H9 (cell line): ENCODE data around the gene PNPLA7. TPM values are rescaled to one million over a fixed set of nuclear protein-coding genes. Genes with fewer than 3 reads are reported as not detected.
A peak's percentile ranks its signal among the peaks of the same experiment; 100 is the strongest.

Experiments used
- DNase-seq: peaks from one replicate; pipeline ENCODE4 v3.0.0-alpha.2; 2017
- H2AFZ ChIP-seq: one replicate; pipeline ENCODE4 v1.6.1; 2013; ENCODE audit warnings: mild to moderate bottlenecking, low read length, control low read depth, moderate library complexity
- H2AK5ac ChIP-seq: 2 replicates; pipeline ENCODE4 v1.6.1; 2013; ENCODE audit warnings: low read length, control low read depth, mixed read lengths; ENCODE audit not compliant: insufficient read length
- H2BK120ac ChIP-seq: one replicate; pipeline ENCODE4 v1.6.1; 2013; ENCODE audit warnings: low read depth, mild to moderate bottlenecking, low read length, control low read depth, inconsistent platforms; ENCODE audit not compliant: poor library complexity, severe bottlenecking
- H2BK12ac ChIP-seq: 2 replicates; pipeline ENCODE4 v1.6.1; 2013; ENCODE audit warnings: low read length, control low read depth, mixed read lengths, low read depth; ENCODE audit not compliant: insufficient read length
- H2BK15ac ChIP-seq: 2 replicates; pipeline ENCODE4 v1.6.1; 2013; ENCODE audit warnings: low read depth, low read length, control low read depth
- H2BK20ac ChIP-seq: one replicate; pipeline ENCODE4 v1.6.1; 2013; ENCODE audit warnings: low read depth, mild to moderate bottlenecking, low read length, control low read depth, inconsistent platforms; ENCODE audit not compliant: poor library complexity, severe bottlenecking
- H2BK5ac ChIP-seq: 2 replicates; pipeline ENCODE4 v1.6.1; 2013; ENCODE audit warnings: low read length, control low read depth, mixed read lengths; ENCODE audit not compliant: insufficient read length
- H3K14ac ChIP-seq: 2 replicates; pipeline ENCODE4 v1.6.1; 2013; ENCODE audit warnings: low read length, control low read depth; ENCODE audit not compliant: insufficient read depth
- H3K18ac ChIP-seq: 2 replicates; pipeline ENCODE4 v1.6.1; 2013; ENCODE audit warnings: low read depth, mild to moderate bottlenecking, mixed read lengths, low read length, control low read depth; ENCODE audit not compliant: insufficient read length
- H3K23ac ChIP-seq: 2 replicates; pipeline ENCODE4 v1.6.1; 2013; ENCODE audit warnings: low read length, control low read depth, mixed read lengths, low read depth; ENCODE audit not compliant: insufficient read length
- H3K23me2 ChIP-seq: 2 replicates; pipeline ENCODE4 v1.6.1; 2013; ENCODE audit warnings: low read depth, mild to moderate bottlenecking, mixed read lengths, low read length, control low read depth; ENCODE audit not compliant: insufficient read length, poor library complexity, severe bottlenecking
- H3K27ac ChIP-seq: 2 replicates; pipeline ENCODE4 v1.5.1; 2013; ENCODE audit warnings: low read length, control low read depth, mixed read lengths, low read depth; ENCODE audit not compliant: insufficient read length
- H3K27me3 ChIP-seq: 2 replicates; pipeline ENCODE4 v1.6.1; 2013; ENCODE audit warnings: low read length, control low read depth, inconsistent platforms; ENCODE audit not compliant: insufficient read depth
- H3K4ac ChIP-seq: 2 replicates; pipeline ENCODE4 v1.6.1; 2013; ENCODE audit warnings: low read depth, mild to moderate bottlenecking, control low read depth, inconsistent platforms, low read length, moderate library complexity
- H3K4me1 ChIP-seq: 2 replicates; pipeline ENCODE4 v1.6.1; 2013; ENCODE audit warnings: low read length, control low read depth, inconsistent platforms; ENCODE audit not compliant: insufficient read depth
- H3K4me2 ChIP-seq: 2 replicates; pipeline ENCODE4 v1.6.1; 2013; ENCODE audit warnings: low read length, control low read depth, mixed read lengths; ENCODE audit not compliant: insufficient read length, insufficient read depth
- H3K56ac ChIP-seq: 2 replicates; pipeline ENCODE4 v1.6.1; 2013; ENCODE audit warnings: low read depth, mild to moderate bottlenecking, mixed read lengths, low read length, control low read depth; ENCODE audit not compliant: insufficient read length
- H3K79me1 ChIP-seq: 2 replicates; pipeline ENCODE4 v1.6.1; 2013; ENCODE audit warnings: low read depth, mild to moderate bottlenecking, moderate library complexity, low read length, control low read depth, inconsistent platforms; ENCODE audit not compliant: insufficient read depth, poor library complexity, severe bottlenecking
- H3K79me2 ChIP-seq: 2 replicates; pipeline ENCODE4 v1.6.1; 2013; ENCODE audit warnings: low read length, control low read depth, inconsistent platforms; ENCODE audit not compliant: insufficient read depth
- H3K9ac ChIP-seq: 2 replicates; pipeline ENCODE4 v1.6.1; 2013; ENCODE audit warnings: low read length, control low read depth, mixed read lengths; ENCODE audit not compliant: insufficient read length; ENCODE audit errors: extremely low read depth
- H3K9me3 ChIP-seq: one replicate; pipeline ENCODE4 v1.6.1; 2013; ENCODE audit warnings: low read depth, low read length, inconsistent platforms; ENCODE audit not compliant: control insufficient read depth
- H3T11ph ChIP-seq: one replicate; pipeline ENCODE4 v1.6.1; 2013; ENCODE audit warnings: mild to moderate bottlenecking, low read length, control low read depth, inconsistent platforms
- H4K20me1 ChIP-seq: one replicate; pipeline ENCODE4 v1.6.1; 2013; ENCODE audit not compliant: control insufficient read depth, insufficient read length, insufficient read depth
- H4K5ac ChIP-seq: 2 replicates; pipeline ENCODE4 v1.6.1; 2013; ENCODE audit warnings: low read depth, mild to moderate bottlenecking, mixed read lengths, low read length, control low read depth; ENCODE audit not compliant: insufficient read length
- H4K8ac ChIP-seq: replicated peaks from 2 replicates; pipeline ENCODE4 v1.6.1; 2013; ENCODE audit warnings: low read length, control low read depth, mixed read lengths, low read depth; ENCODE audit not compliant: insufficient read length
- H4K91ac ChIP-seq: 2 replicates; pipeline ENCODE4 v1.6.1; 2013; ENCODE audit warnings: low read depth, mild to moderate bottlenecking, moderate library complexity, mixed read lengths, low read length, control low read depth; ENCODE audit not compliant: insufficient read length
- H3K27ac Mint-ChIP-seq, 3 experiments: 2 replicates in 2 of 3; 3 replicates in 1 of 3; pipeline ENCODE4 v1.8.0; 2020 to 2021; ENCODE audit warnings: mixed read lengths in 3 of 3, mild to moderate bottlenecking in 1 of 3, moderate library complexity in 1 of 3
- H3K27me3 Mint-ChIP-seq: 2 replicates; pipeline ENCODE4 v1.8.0; 2021; ENCODE audit warnings: low read depth, mild to moderate bottlenecking, moderate library complexity, mixed read lengths
- H3K36me3 Mint-ChIP-seq, 3 experiments: 2 replicates in 2 of 3; 3 replicates in 1 of 3; pipeline ENCODE4 v1.8.0; 2020 to 2021; ENCODE audit warnings: low read depth in 3 of 3, mixed read lengths in 3 of 3; ENCODE audit not compliant: insufficient read depth in 1 of 3
- H3K4me1 Mint-ChIP-seq, 2 experiments: 2 replicates each; pipeline ENCODE4 v1.8.0; 2020; ENCODE audit warnings: mixed read lengths in 2 of 2
- H3K4me3 Mint-ChIP-seq, 2 experiments: 2 replicates in 1 of 2; 3 replicates in 1 of 2; pipeline ENCODE4 v1.8.0; 2020 to 2021; ENCODE audit warnings: mild to moderate bottlenecking in 2 of 2, mixed read lengths in 2 of 2, moderate library complexity in 1 of 2
- H3K9me3 Mint-ChIP-seq, 2 experiments: 2 replicates in 1 of 2; 3 replicates in 1 of 2; pipeline ENCODE4 v1.8.0; 2020; ENCODE audit warnings: mild to moderate bottlenecking in 2 of 2, mixed read lengths in 2 of 2, moderate library complexity in 1 of 2
- WGBS: extraction: QIAGEN DNeasy Blood & Tissue Kit; methylation state at CpG from one replicate; pipeline ENCODE4 v1.1.7; 2013; ENCODE audit warnings: missing lambda C conversion rate, low lambda C conversion rate, mixed read lengths; ENCODE audit not compliant: insufficient read length; ENCODE audit errors: extremely low coverage; 5-methylcytosine and 5-hydroxymethylcytosine counted together
- total RNA-seq: library from RNA; stranded (reverse); gene quantifications from 2 replicates; pipeline ENCODE4 v1.2.1, GENCODE V29; 2021
- TF ChIP-seq, protein P1 (sequence below): fragments of 200-600 bp; sonication (generic); conservative IDR thresholded peaks from 3 replicates; pipeline ENCODE4 v1.8.0; 2021; ENCODE audit warnings: antibody characterized with exemption, mild to moderate bottlenecking

PNPLA7 gene
- total RNA-seq, 1 experiment from 2014 or later: 1.8 TPM

DNA sequence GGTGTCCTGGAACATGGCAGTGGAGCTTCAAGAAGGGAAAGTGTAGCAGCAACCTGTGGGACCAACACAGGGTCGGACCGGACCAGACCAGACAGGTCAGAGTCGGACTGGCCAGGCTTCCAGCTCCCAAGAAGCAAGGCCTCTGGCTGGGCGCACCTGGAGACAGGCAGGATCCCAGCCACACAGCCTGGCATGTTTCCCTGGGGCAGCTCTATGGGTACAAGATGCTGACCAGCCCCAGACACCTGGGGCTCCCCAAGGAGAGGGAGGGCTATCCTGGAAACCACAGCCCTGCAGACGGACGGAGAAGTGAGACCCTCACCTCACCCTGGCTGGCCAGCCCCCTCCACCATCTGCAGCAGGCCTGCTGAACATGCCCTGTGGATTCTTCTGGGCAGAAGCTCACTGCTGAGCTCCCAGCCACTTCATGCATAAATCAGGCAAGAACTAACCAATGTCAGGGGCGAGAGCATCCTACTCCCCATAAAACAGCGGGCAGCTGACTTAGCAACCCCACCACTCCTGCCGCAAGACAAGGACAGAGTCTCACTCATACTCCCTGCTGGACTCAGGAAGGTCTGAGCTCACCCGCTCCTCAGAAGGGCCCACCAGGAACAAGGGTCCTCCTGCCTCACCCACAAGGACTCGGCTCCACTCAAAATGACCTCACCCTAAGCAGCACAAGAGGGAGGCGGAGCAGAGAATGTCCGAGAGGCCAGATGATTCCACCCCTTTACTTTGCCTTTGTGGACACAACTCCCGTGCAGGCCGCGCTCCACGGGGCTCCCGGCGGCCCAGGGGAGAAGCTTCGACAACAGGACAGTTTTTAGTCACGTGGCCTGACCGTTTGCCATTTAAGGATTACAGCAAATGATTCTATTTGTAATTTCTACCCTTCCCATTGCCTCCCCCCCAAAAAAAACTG is 31.4 kb upstream of the PNPLA7 start:
- H3K4me1 Mint-ChIP-seq: peaks cover 29 to 40% of the 10 kb centered on the region in 2 experiments
- no peak overlapping the region for H2BK12ac ChIP-seq
- no peak overlapping the region for H2BK5ac ChIP-seq
- WGBS: no CpG with 5 or more reads among the region's 22 CpGs
- no peaks in the 10 kb centered on the region for H3K27me3 Mint-ChIP-seq
- peak overlapping the region in 1 of 3 experiments; percentile 27; a peak in 1 of 7 replicates for H3K27ac Mint-ChIP-seq
- H3K9ac ChIP-seq: no peak overlapping the region
- H3K4me3 Mint-ChIP-seq: peak overlapping the region in 1 of 2 experiments; percentile 34; a peak in 2 of 5 replicates
- peaks cover 10% of the 10 kb centered on the region; the same call in 1 of the 2 replicates for H3K79me2 ChIP-seq
- H2AK5ac ChIP-seq: no peak overlapping the region
- peaks cover 4% of the 10 kb centered on the region; the same call in 1 of the 2 replicates for H3K4me1 ChIP-seq
- no peak overlapping the region for H3K27ac ChIP-seq
- no peaks in the 10 kb centered on the region for H3K27me3 ChIP-seq
- no peak overlapping the region for H4K5ac ChIP-seq
- no peak overlapping the region for H3T11ph ChIP-seq
- peaks cover 21 to 71% (median 53%) of the 10 kb centered on the region in 3 experiments; a peak in 6 of 7 replicates for H3K36me3 Mint-ChIP-seq
- H4K91ac ChIP-seq: no peak overlapping the region
- no peak overlapping the region for H3K56ac ChIP-seq
- no peak overlapping the region for H2BK20ac ChIP-seq
- no peak overlapping the region for H3K14ac ChIP-seq
- H2AFZ ChIP-seq: no peak overlapping the region
- no peak for DNase-seq
- H3K23me2 ChIP-seq: peaks cover 12% of the 10 kb centered on the region
- no peaks in the 10 kb centered on the region for H3K9me3 Mint-ChIP-seq
- H2BK120ac ChIP-seq: no peak overlapping the region
- peaks cover 7% of the 10 kb centered on the region for H3K79me1 ChIP-seq
- TF ChIP-seq, protein P1, sequence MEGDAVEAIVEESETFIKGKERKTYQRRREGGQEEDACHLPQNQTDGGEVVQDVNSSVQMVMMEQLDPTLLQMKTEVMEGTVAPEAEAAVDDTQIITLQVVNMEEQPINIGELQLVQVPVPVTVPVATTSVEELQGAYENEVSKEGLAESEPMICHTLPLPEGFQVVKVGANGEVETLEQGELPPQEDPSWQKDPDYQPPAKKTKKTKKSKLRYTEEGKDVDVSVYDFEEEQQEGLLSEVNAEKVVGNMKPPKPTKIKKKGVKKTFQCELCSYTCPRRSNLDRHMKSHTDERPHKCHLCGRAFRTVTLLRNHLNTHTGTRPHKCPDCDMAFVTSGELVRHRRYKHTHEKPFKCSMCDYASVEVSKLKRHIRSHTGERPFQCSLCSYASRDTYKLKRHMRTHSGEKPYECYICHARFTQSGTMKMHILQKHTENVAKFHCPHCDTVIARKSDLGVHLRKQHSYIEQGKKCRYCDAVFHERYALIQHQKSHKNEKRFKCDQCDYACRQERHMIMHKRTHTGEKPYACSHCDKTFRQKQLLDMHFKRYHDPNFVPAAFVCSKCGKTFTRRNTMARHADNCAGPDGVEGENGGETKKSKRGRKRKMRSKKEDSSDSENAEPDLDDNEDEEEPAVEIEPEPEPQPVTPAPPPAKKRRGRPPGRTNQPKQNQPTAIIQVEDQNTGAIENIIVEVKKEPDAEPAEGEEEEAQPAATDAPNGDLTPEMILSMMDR: no peak
- no peak overlapping the region for H3K23ac ChIP-seq
- H3K4ac ChIP-seq: no peak overlapping the region
- H3K4me2 ChIP-seq: no peak overlapping the region
- H4K8ac ChIP-seq: no peak overlapping the region
- H3K9me3 ChIP-seq: no peaks in the 10 kb centered on the region
- no peaks in the 10 kb centered on the region for H4K20me1 ChIP-seq
- no peak overlapping the region for H2BK15ac ChIP-seq
- H3K18ac ChIP-seq: no peak overlapping the region
